ENCODE data around the gene GBF1.

GBF1 gene

DNA sequence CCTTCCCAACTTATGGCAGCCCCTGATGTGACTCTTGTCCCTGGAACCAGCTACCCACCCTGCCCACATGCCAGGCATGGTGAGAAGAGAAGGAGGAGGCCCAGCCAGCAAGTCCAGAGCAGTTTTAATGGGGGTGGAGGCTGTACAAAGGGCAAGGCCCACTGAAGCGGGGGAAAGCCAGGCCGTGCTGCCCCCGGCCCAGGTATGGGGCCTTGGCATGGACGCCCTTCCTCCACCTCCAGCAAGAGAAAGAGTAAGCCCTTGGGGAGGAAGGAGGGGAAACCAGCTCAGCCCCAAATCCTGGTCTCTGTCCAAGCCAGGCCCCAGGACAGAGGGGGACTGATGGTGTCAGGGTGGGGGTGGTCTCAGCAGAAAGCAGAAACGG, 157.2 kb downstream of the GBF1 start:
- H3K4me3 ChIP-seq (replicated peaks in 1 of 2; ENCODE audit: low read depth in 2 of 2, low read length in 2 of 2): no peak overlapping the region
- DNase-seq (ENCODE audit: low read depth in 2 of 2): no peak
- TF ChIP-seq, protein P1, sequence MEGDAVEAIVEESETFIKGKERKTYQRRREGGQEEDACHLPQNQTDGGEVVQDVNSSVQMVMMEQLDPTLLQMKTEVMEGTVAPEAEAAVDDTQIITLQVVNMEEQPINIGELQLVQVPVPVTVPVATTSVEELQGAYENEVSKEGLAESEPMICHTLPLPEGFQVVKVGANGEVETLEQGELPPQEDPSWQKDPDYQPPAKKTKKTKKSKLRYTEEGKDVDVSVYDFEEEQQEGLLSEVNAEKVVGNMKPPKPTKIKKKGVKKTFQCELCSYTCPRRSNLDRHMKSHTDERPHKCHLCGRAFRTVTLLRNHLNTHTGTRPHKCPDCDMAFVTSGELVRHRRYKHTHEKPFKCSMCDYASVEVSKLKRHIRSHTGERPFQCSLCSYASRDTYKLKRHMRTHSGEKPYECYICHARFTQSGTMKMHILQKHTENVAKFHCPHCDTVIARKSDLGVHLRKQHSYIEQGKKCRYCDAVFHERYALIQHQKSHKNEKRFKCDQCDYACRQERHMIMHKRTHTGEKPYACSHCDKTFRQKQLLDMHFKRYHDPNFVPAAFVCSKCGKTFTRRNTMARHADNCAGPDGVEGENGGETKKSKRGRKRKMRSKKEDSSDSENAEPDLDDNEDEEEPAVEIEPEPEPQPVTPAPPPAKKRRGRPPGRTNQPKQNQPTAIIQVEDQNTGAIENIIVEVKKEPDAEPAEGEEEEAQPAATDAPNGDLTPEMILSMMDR (IDR thresholded peaks at IDR 0.05; ENCODE audit: low read depth, low read length): no peak

GRCh38 chr10:102403115-102403514, 157.8 kb downstream of the GBF1 start:
- no peak overlapping the region for H3K4me3 ChIP-seq (replicated peaks in 1 of 2; ENCODE audit: low read depth in 2 of 2, low read length in 2 of 2)
- DNase-seq (ENCODE audit: low read depth in 2 of 2): no peak
- TF ChIP-seq, protein P1 (IDR thresholded peaks at IDR 0.05; ENCODE audit: low read depth, low read length): no peak

DNA sequence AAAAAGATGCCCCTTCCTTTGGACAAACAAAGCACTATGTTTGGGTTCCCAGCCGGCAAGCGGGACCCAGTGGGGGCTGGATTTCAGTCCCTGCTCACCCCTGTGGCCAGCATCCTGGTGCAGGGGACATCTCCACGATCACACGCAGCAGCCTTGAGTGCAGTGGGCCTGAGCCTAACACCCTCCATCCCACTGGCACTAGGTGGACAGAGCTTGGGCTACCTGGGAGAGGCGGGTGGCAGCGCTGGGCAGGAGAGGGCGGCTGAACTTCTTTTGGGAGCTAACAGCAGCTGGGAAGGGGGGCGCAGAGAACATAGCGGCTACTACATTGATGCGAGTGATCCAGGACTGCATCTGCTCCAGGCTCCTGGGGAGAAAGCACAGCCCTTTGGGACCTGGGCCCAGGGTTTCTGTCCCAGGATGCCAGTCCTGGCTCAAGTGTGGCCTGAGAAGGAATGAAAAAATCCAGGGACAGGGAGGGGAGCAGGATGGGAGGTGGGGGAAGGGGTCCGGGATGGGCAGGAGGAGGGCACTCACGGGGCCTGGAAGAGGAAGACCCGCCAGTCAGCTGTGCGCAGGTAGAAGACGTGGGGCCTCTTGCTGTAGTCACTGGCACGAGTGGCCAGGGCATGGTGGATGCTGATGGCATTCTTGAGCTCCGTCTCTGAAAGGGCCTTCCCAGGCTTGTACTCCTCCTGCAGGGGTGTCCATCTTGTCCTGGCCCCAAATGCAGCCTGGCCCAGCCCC, 159.2 kb downstream of the GBF1 start:
- H3K4me3 ChIP-seq (replicated peaks in 1 of 2; ENCODE audit: low read depth in 2 of 2, low read length in 2 of 2): no peak overlapping the region
- DNase-seq (ENCODE audit: low read depth in 2 of 2): no peak
- TF ChIP-seq, protein P1 (IDR thresholded peaks at IDR 0.05; ENCODE audit: low read depth, low read length): no peak

GRCh38 chr10:102405108-102405571, 159.8 kb downstream of the GBF1 start:
- no peak overlapping the region for H3K4me3 ChIP-seq (replicated peaks in 1 of 2; ENCODE audit: low read depth in 2 of 2, low read length in 2 of 2)
- TF ChIP-seq, protein P1 (IDR thresholded peaks at IDR 0.05; ENCODE audit: low read depth, low read length): no peak
- DNase-seq (ENCODE audit: low read depth in 2 of 2): no peak

- TF ChIP-seq, protein P1 (IDR thresholded peaks at IDR 0.05; ENCODE audit: low read depth, low read length): no peak
- H3K4me3 ChIP-seq (replicated peaks in 1 of 2; ENCODE audit: low read depth in 2 of 2, low read length in 2 of 2): no peak overlapping the region
- no peak for DNase-seq (ENCODE audit: low read depth in 2 of 2)
Measured at GRCh38 chr10:102405632-102406031, 160.3 kb downstream of the GBF1 start.

GRCh38 chr10:102406815-102407214, 161.5 kb downstream of the GBF1 start:
- no peak overlapping the region for H3K4me3 ChIP-seq (replicated peaks in 1 of 2; ENCODE audit: low read depth in 2 of 2, low read length in 2 of 2)
- TF ChIP-seq, protein P1 (IDR thresholded peaks at IDR 0.05; ENCODE audit: low read depth, low read length): no peak
- no peak for DNase-seq (ENCODE audit: low read depth in 2 of 2)
